ENCODE measurements around the gene CD22.

- TF ChIP-seq CTCF (IDR thresholded peaks at IDR 0.05; ENCODE audit: low read length) (no peak), EZH2 (optimal IDR thresholded peaks at IDR 0.05; ENCODE audit: low read depth, low read length) (no peak), EZH2phosphoT487 (IDR thresholded peaks at IDR 0.05; ENCODE audit: low read length) (no peak)
Measured at GRCh38 chr19:35357867-35358573, 29.0 kb downstream of the CD22 start, which contains the start of gene FFAR3.
